ENCODE measurements around the gene PDGFC. TPM values are rescaled to one million over a fixed set of nuclear protein-coding genes. Genes with fewer than 3 reads are reported as not detected.
A peak's percentile ranks its signal among the peaks of the same experiment; 100 is the strongest.

PDGFC gene
- total RNA-seq, 1 donor from 2014 or later, result 56.7 TPM

GRCh38 chr4:156815717-156816359 is 155.8 kb downstream of the PDGFC start:
- H3K4me3 ChIP-seq (ENCODE audit: low read depth, low read length), result no peak overlapping the region
- TF ChIP-seq CTCF (conservative IDR thresholded peaks at IDR 0.05; ENCODE audit: low read depth, low read length), result no peak
- no peak for DNase-seq (ENCODE audit: low read depth)

GRCh38 chr4:156811963-156812362 is 159.6 kb downstream of the PDGFC start:
- H3K4me3 ChIP-seq (ENCODE audit: low read depth, low read length), result no peak overlapping the region
- DNase-seq (ENCODE audit: low read depth), result no peak
- no peak for TF ChIP-seq CTCF (conservative IDR thresholded peaks at IDR 0.05; ENCODE audit: low read depth, low read length)

- no peak for DNase-seq (ENCODE audit: low read depth)
- H3K4me3 ChIP-seq (ENCODE audit: low read depth, low read length), result no peak overlapping the region
- no peak for TF ChIP-seq CTCF (conservative IDR thresholded peaks at IDR 0.05; ENCODE audit: low read depth, low read length)
Observed at GRCh38 chr4:156811286-156811685, 160.3 kb downstream of the PDGFC start.

- TF ChIP-seq CTCF (conservative IDR thresholded peaks at IDR 0.05; ENCODE audit: low read depth, low read length), result no peak
- H3K4me3 ChIP-seq (ENCODE audit: low read depth, low read length), result no peak overlapping the region
- no peak for DNase-seq (ENCODE audit: low read depth)
Observed at GRCh38 chr4:156805696-156806095, 165.9 kb downstream of the PDGFC start.

GRCh38 chr4:156803056-156803455 is 168.5 kb downstream of the PDGFC start:
- TF ChIP-seq CTCF (conservative IDR thresholded peaks at IDR 0.05; ENCODE audit: low read depth, low read length), result no peak
- DNase-seq (ENCODE audit: low read depth), result no peak
- H3K4me3 ChIP-seq (ENCODE audit: low read depth, low read length), result no peak overlapping the region

GRCh38 chr4:156800463-156800862 is 171.1 kb downstream of the PDGFC start:
- H3K4me3 ChIP-seq (ENCODE audit: low read depth, low read length), result no peak overlapping the region
- no peak for DNase-seq (ENCODE audit: low read depth)
- TF ChIP-seq CTCF (conservative IDR thresholded peaks at IDR 0.05; ENCODE audit: low read depth, low read length), result peak; percentile 29

- DNase-seq (ENCODE audit: low read depth), result no peak
- no peak for TF ChIP-seq CTCF (conservative IDR thresholded peaks at IDR 0.05; ENCODE audit: low read depth, low read length)
- no peak overlapping the region for H3K4me3 ChIP-seq (ENCODE audit: low read depth, low read length)
Observed at GRCh38 chr4:156799121-156799589, 172.4 kb downstream of the PDGFC start.
